Smooth muscle cell (in vitro differentiated cells): ENCODE data around the gene LSM14A. TPM values are rescaled to one million over a fixed set of nuclear protein-coding genes. Genes with fewer than 3 reads are reported as not detected.
"Not testable (repeated sequence)": the region's sequence is repeated elsewhere in the genome, so short reads cannot be mapped to it uniquely, and the experiment has no call there.

Experiments
- DNase-seq: peaks from one replicate; lab custom pipeline; 2025; ENCODE audit not compliant: unreplicated experiment; lab: John Stamatoyannopoulos, UW
- H2AFZ ChIP-seq: fragments of 200-600 bp; sonication (generic); 2 replicates; pipeline ENCODE4 v1.6.0; 2016; ENCODE audit warnings: antibody characterized with exemption, low read depth, mild to moderate bottlenecking
- H3F3A ChIP-seq: fragments of 200-600 bp; sonication (generic); 2 replicates; pipeline ENCODE4 v1.6.0; 2017; ENCODE audit warnings: antibody characterized with exemption, low read depth
- H3K27ac ChIP-seq: fragments of 200-600 bp; sonication (generic); 2 replicates; pipeline ENCODE4 v1.5.1; 2016; ENCODE audit warnings: low read depth, mild to moderate bottlenecking
- H3K27me3 ChIP-seq: fragments of 200-600 bp; sonication (generic); 2 replicates; pipeline ENCODE4 v1.6.1; 2016; ENCODE audit warnings: low read depth, mild to moderate bottlenecking
- H3K36me3 ChIP-seq: fragments of 200-600 bp; sonication (generic); 2 replicates; pipeline ENCODE4 v1.5.1; 2016; ENCODE audit warnings: low read depth
- H3K4me1 ChIP-seq: fragments of 200-600 bp; sonication (generic); 2 replicates; pipeline ENCODE4 v1.5.1; 2016; ENCODE audit warnings: low read depth
- H3K4me2 ChIP-seq: fragments of 200-600 bp; sonication (generic); 2 replicates; pipeline ENCODE4 v1.6.0; 2016; ENCODE audit warnings: mild to moderate bottlenecking
- H3K4me3 ChIP-seq: fragments of 200-600 bp; sonication (generic); 2 replicates; pipeline ENCODE4 v1.5.1; 2016; ENCODE audit warnings: mild to moderate bottlenecking
- H3K79me2 ChIP-seq: fragments of 200-600 bp; sonication (generic); 2 replicates; pipeline ENCODE4 v1.6.0; 2016; ENCODE audit warnings: low read depth, mild to moderate bottlenecking
- H3K9ac ChIP-seq: fragments of 200-600 bp; sonication (generic); 2 replicates; pipeline ENCODE4 v1.6.0; 2016; ENCODE audit warnings: low read depth
- H3K9me3 ChIP-seq: fragments of 200-600 bp; sonication (generic); replicated peaks from 2 replicates; pipeline ENCODE4 v1.5.1; 2016; ENCODE audit warnings: low read depth
- H4K20me1 ChIP-seq: fragments of 200-600 bp; sonication (generic); 2 replicates; pipeline ENCODE4 v1.6.0; 2016; ENCODE audit warnings: low read depth
- CTCF ChIP-seq: fragments of 200-600 bp; sonication (generic); IDR thresholded peaks from 2 replicates; pipeline ENCODE4 v1.5.1; 2017; ENCODE audit warnings: borderline replicate concordance, mild to moderate bottlenecking, antibody characterized with exemption; ENCODE audit not compliant: insufficient read depth, poor library complexity, severe bottlenecking
- WGBS: methylation state at CpG from one replicate; pipeline ENCODE4 v1.1.7; 2016; ENCODE audit warnings: low lambda C conversion rate; 5-methylcytosine and 5-hydroxymethylcytosine counted together
- polyA plus RNA-seq: library from polyadenylated mRNA; unstranded; fragments of >200 nt; fragmentation: Nextera tagmentation; extraction: Ambion mirVana; gene quantifications from 2 replicates; pipeline ENCODE4 v1.2.1, GENCODE V29; 2016
- total RNA-seq: library from RNA; depleted of rRNA; stranded (reverse); fragments of >200 nt; gene quantifications from 2 replicates; pipeline ENCODE4 v1.2.3, GENCODE V29; 2014

LSM14A gene
- total and polyA plus RNA-seq, 2 experiments from 2014 or later: 63.0 to 90.9 TPM

- Histone ChIP-seq H3K36me3 (no peaks in the 10 kb centered on the region), H3K4me2 (no peak overlapping the region), H2AFZ (no peak overlapping the region), H3K9ac (no peak overlapping the region), H3K9me3 (no peaks in the 10 kb centered on the region), H4K20me1 (no peaks in the 10 kb centered on the region), H3K27me3 (no peaks in the 10 kb centered on the region), H3K27ac (no peak overlapping the region), H3F3A (no peaks in the 10 kb centered on the region), H3K79me2 (no peaks in the 10 kb centered on the region), H3K4me3 (no peak overlapping the region), H3K4me1 (no peaks in the 10 kb centered on the region)
- WGBS: 82% methylated on average over 5 of the region's 5 CpGs
- no peak for DNase-seq
- no peak for TF ChIP-seq CTCF
Observed at GRCh38 chr19:34155686-34156085, 16.6 kb upstream of the LSM14A start.

GRCh38 chr19:34158966-34159365 is 13.3 kb upstream of the LSM14A start:
- H3K4me2 ChIP-seq, H3K4me1 ChIP-seq, H4K20me1 ChIP-seq, H3F3A ChIP-seq, H3K9me3 ChIP-seq, H3K79me2 ChIP-seq, H3K36me3 ChIP-seq, H3K27me3 ChIP-seq, DNase-seq, H3K4me3 ChIP-seq, H3K27ac ChIP-seq, H2AFZ ChIP-seq, H3K9ac ChIP-seq: not testable (repeated sequence)
- 93% methylated on average over 7 of the region's 7 CpGs for WGBS

GRCh38 chr19:34159541-34159940 is 12.8 kb upstream of the LSM14A start:
- not testable (repeated sequence) for H4K20me1 ChIP-seq, H3K4me2 ChIP-seq, H3K4me3 ChIP-seq, H3K9me3 ChIP-seq, H3K27me3 ChIP-seq, H3K4me1 ChIP-seq, H3K9ac ChIP-seq, H2AFZ ChIP-seq, DNase-seq, H3K27ac ChIP-seq, H3F3A ChIP-seq, H3K79me2 ChIP-seq, H3K36me3 ChIP-seq
- 86% methylated on average over 5 of the region's 5 CpGs for WGBS

- H3K4me2 ChIP-seq, H2AFZ ChIP-seq, H3K27ac ChIP-seq, H3K9ac ChIP-seq, H3K36me3 ChIP-seq, H3K79me2 ChIP-seq, H3F3A ChIP-seq, H3K4me3 ChIP-seq, H3K27me3 ChIP-seq, DNase-seq, H3K4me1 ChIP-seq, H3K9me3 ChIP-seq, H4K20me1 ChIP-seq: not testable (repeated sequence)
- 88% methylated on average over 2 of the region's 2 CpGs for WGBS
Observed at GRCh38 chr19:34161902-34162301, 10.4 kb upstream of the LSM14A start.

GRCh38 chr19:34165295-34165738 is 7.0 kb upstream of the LSM14A start:
- Histone ChIP-seq H3K9me3 (no peaks in the 10 kb centered on the region), H3K4me2 (no peak overlapping the region), H3K4me1 (no peaks in the 10 kb centered on the region), H3F3A (peaks cover under 1% of the 10 kb centered on the region), H3K36me3 (no peaks in the 10 kb centered on the region), H3K27me3 (no peaks in the 10 kb centered on the region), H2AFZ (no peak overlapping the region), H4K20me1 (no peaks in the 10 kb centered on the region), H3K4me3 (no peak overlapping the region), H3K9ac (no peak overlapping the region), H3K27ac (no peak overlapping the region), H3K79me2 (no peaks in the 10 kb centered on the region)
- TF ChIP-seq CTCF: no peak
- 95% methylated on average over 8 of the region's 8 CpGs for WGBS
- DNase-seq: no peak

- DNase-seq, H3K27me3 ChIP-seq, H3K27ac ChIP-seq, H3K4me3 ChIP-seq, H3K36me3 ChIP-seq, H3K9ac ChIP-seq, H2AFZ ChIP-seq, H3K9me3 ChIP-seq, H3K4me2 ChIP-seq: not testable (repeated sequence)
- H3K79me2 ChIP-seq: peaks cover 21% of the 10 kb centered on the region
- WGBS: 96% methylated on average over 12 of the region's 12 CpGs
- H4K20me1 ChIP-seq: peaks cover 15% of the 10 kb centered on the region
- H3K4me1 ChIP-seq: peaks cover 14% of the 10 kb centered on the region
- H3F3A ChIP-seq: peaks cover 12% of the 10 kb centered on the region
Observed at GRCh38 chr19:34169475-34170199, 2.7 kb upstream of the LSM14A start.
